Thyroid gland (tissue), 4 donors: ENCODE measurements around the gene SIM2. TPM values are rescaled to one million over a fixed set of nuclear protein-coding genes. Genes with fewer than 3 reads are reported as not detected.

ENCODE experiments used
- DNase-seq, 2 donors: peaks; one replicate each; pipeline ENCODE4 v3.0.0-alpha.2; 2019
- H3K27ac ChIP-seq, 3 donors: fragments of 200-600 bp; sonication (generic); 1 replicate in 2 of 3; 2 replicates in 1 of 3; pipeline ENCODE4 v1.5.1; 2016 to 2019; ENCODE audit warnings: mild to moderate bottlenecking in 1 of 3, moderate library complexity in 1 of 3
- H3K27me3 ChIP-seq: fragments of 200-600 bp; sonication (generic); one replicate; pipeline ENCODE4 v1.5.1; 2019
- H3K36me3 ChIP-seq, 2 donors: fragments of 200-600 bp; sonication (generic); one replicate each; pipeline ENCODE4 v1.5.1; 2016 to 2019
- H3K4me1 ChIP-seq, 2 donors: fragments of 200-600 bp; sonication (generic); one replicate each; pipeline ENCODE4 v1.5.1; 2017 to 2019
- H3K4me3 ChIP-seq, 3 donors: fragments of 200-600 bp; sonication (generic); replicated peaks in 1 of 3; 1 replicate in 2 of 3; 2 replicates in 1 of 3; pipeline ENCODE4 v1.5.1; 2016; ENCODE audit warnings: mild to moderate bottlenecking in 1 of 3
- H3K9me3 ChIP-seq: fragments of 200-600 bp; sonication (generic); one replicate; pipeline ENCODE4 v1.5.1; 2017
- CTCF ChIP-seq, 6 experiments: fragments of 200-600 bp in 3 of 6; fragments of 450-650 bp in 3 of 6; sonication (generic) in 3 of 6; IDR thresholded peaks; one replicate each; pipeline ENCODE4 v1.5.1; 2016 to 2019; ENCODE audit warnings: antibody characterized with exemption in 6 of 6, mild to moderate bottlenecking in 2 of 6, inconsistent platforms in 1 of 6, moderate library complexity in 1 of 6
- POLR2A ChIP-seq, 2 donors: fragments of 450-650 bp; IDR thresholded peaks; one replicate each; pipeline ENCODE4 v1.6.1; 2017; ENCODE audit warnings: antibody characterized with exemption in 2 of 2, mild to moderate bottlenecking in 2 of 2, moderate library complexity in 1 of 2
- WGBS, 2 donors: methylation state at CpG; one replicate each; pipeline ENCODE4 v1.1.5; 2017; 5-methylcytosine and 5-hydroxymethylcytosine counted together
- intact Hi-C: fragments of 100-400 bp; cut with DNase I; formaldehyde crosslinking; loops from one replicate; pipeline ENCODE4 v1.15.1; 2023
- total RNA-seq, 4 donors: library from RNA; depleted of rRNA; stranded (reverse); fragments of >200 nt; gene quantifications; one replicate each; pipeline ENCODE4 v1.2.3, GENCODE V29; 2016

Gene SIM2
- total RNA-seq, 4 donors from 2014 or later = not detected

DNA sequence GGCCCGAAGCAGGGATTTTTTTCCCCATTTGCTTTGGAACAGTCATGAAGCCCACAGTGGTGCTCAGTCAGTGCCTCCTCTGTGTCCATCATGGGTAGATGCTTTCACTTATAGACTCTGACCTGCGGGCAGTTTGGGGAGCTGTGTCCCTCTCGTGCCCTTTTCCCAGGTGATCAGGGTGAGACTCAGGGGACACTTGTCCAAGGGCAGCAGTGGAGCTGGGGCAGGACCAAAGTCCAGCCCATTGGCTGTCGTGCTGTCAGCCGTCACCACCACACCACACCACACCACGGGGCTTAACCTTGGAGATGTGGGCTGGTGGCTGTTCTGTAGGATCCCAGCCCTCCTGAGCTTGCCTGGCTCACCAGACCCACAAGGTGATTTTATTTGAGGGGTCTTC lies 34.9 kb downstream of the SIM2 start:
- 91 to 93% methylated on average over 3 to 5 of the region's 6 CpGs for WGBS, 2 donors
- DNase-seq = no peak
- TF ChIP-seq POLR2A (IDR thresholded peaks at IDR 0.05) (no peak), CTCF (IDR thresholded peaks at IDR 0.05) (no peak)
- Histone ChIP-seq H3K27me3 (no peaks in the 10 kb centered on the region), H3K4me1 (no peaks in the 10 kb centered on the region), H3K4me3 (no peak overlapping the region), H3K27ac (no peak overlapping the region), H3K9me3 (no peaks in the 10 kb centered on the region), H3K36me3 (no peaks in the 10 kb centered on the region)
- intact Hi-C loops = no loop called here

GRCh38 chr21:36734367-36735200 lies 35.7 kb downstream of the SIM2 start:
- H3K4me1 ChIP-seq = no peaks in the 10 kb centered on the region
- H3K4me3 ChIP-seq = no peak overlapping the region
- intact Hi-C loops = no loop called here
- no peak overlapping the region for H3K27ac ChIP-seq
- no peak for DNase-seq
- H3K9me3 ChIP-seq = no peaks in the 10 kb centered on the region
- 91 to 94% methylated on average over 8 to 9 of the region's 9 CpGs for WGBS, 2 donors
- TF ChIP-seq CTCF (IDR thresholded peaks at IDR 0.05) (no peak), POLR2A (IDR thresholded peaks at IDR 0.05) (no peak)
- H3K36me3 ChIP-seq = no peaks in the 10 kb centered on the region
- no peaks in the 10 kb centered on the region for H3K27me3 ChIP-seq

DNA sequence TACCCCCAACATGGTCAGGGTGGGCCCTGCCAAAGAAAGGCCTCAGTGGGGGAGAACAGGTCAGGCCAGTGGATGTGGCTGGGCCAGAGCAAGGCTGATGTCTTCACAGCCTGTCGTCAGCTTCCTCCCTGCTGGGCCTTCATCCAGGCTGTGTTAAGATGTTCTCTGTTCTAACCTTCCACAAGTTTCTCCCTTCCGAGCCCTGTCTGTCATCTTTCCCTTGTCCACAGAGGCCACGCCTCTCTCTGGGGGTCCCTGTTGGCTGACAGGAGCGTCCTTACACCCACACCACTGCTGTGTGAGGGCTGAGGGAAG lies 36.2 kb downstream of the SIM2 start:
- intact Hi-C loops = no loop called here
- H3K27me3 ChIP-seq = no peaks in the 10 kb centered on the region
- no peaks in the 10 kb centered on the region for H3K36me3 ChIP-seq
- H3K27ac ChIP-seq = no peak overlapping the region
- 88 to 96% methylated on average over 3 of the region's 4 CpGs for WGBS, 2 donors
- no peak overlapping the region for H3K4me3 ChIP-seq
- DNase-seq = no peak
- no peak for TF ChIP-seq POLR2A (IDR thresholded peaks at IDR 0.05)
- TF ChIP-seq CTCF (IDR thresholded peaks at IDR 0.05) = no peak
- H3K9me3 ChIP-seq = no peaks in the 10 kb centered on the region
- no peaks in the 10 kb centered on the region for H3K4me1 ChIP-seq

DNA sequence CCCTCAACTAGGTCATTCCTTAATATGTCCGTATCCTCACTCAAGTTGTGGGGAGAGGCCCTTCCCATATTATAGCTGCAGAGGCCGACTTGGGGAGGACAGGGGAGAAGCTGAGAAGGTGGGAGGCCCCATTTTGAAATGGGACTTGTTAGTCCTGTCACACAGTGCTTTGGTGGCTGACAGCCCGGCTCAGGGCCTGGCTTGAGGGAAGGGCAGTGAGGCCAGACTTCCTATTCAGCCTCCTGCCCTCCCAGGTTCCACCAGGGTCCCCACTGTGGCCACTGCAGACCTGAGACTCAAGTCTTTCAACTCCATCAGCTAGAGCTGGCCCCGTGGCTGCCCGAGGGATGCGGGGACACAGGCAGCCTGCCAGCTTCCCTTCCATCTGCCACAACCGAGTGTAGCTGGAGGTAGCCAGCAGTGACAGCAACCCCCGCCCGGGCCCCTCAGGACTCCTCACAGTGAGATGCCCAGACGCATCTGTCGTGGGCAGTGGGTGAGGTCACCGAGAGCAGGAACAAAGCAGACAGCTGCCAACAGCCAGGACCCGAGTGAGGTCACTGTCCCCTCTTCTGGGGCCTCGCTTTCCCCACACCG lies 36.9 kb downstream of the SIM2 start:
- no peaks in the 10 kb centered on the region for H3K27me3 ChIP-seq

More for the DNA sequence above, 36.9 kb downstream of the SIM2 start:
- intact Hi-C loops = no loop called here
- no peak for DNase-seq
- no peaks in the 10 kb centered on the region for H3K36me3 ChIP-seq
- no peaks in the 10 kb centered on the region for H3K9me3 ChIP-seq
- no peak overlapping the region for H3K27ac ChIP-seq
- H3K4me1 ChIP-seq = no peaks in the 10 kb centered on the region
- no peak for TF ChIP-seq CTCF (IDR thresholded peaks at IDR 0.05)
- TF ChIP-seq POLR2A (IDR thresholded peaks at IDR 0.05) = no peak
- 84 to 89% methylated on average over 6 to 12 of the region's 15 CpGs for WGBS, 2 donors
- no peak overlapping the region for H3K4me3 ChIP-seq
